Activated T-cell treated with anti-CD3 and anti-CD28 coated beads, Interleukin-2, amount 50 U/mL, for 72 hours (primary cell): ENCODE measurements around the gene STRAP. TPM values are rescaled to one million over a fixed set of nuclear protein-coding genes. Genes with fewer than 3 reads are reported as not detected.
"Not testable (repeated sequence)": the region's sequence is repeated elsewhere in the genome, so short reads cannot be mapped to it uniquely, and the experiment has no call there.

Experiments
- ATAC-seq, 2 donors: fragments of 150-1000 bp; cut with Tn5 transposase; replicated peaks in 1 of 2; 2 replicates each; pipeline ENCODE4 v1.10.0; 2021; ENCODE audit warnings: moderate library complexity in 2 of 2, mild to moderate bottlenecking in 1 of 2
- DNase-seq, 2 donors: peaks; one replicate each; pipeline ENCODE4 v3.0.0; 2021 to 2022; ENCODE audit warnings: mixed read lengths in 1 of 2
- H3K27ac Mint-ChIP-seq: one replicate; pipeline ENCODE4 v1.8.0; 2022; ENCODE audit warnings: mild to moderate bottlenecking, moderate library complexity, mixed read lengths
- H3K27me3 Mint-ChIP-seq: one replicate; pipeline ENCODE4 v1.8.0; 2022; ENCODE audit warnings: low read depth, mixed read lengths
- H3K36me3 Mint-ChIP-seq, 2 donors: one replicate each; pipeline ENCODE4 v1.8.0; 2022; ENCODE audit warnings: mixed read lengths in 2 of 2, mild to moderate bottlenecking in 1 of 2; ENCODE audit not compliant: insufficient read depth in 2 of 2
- H3K4me1 Mint-ChIP-seq: one replicate; pipeline ENCODE4 v1.8.0; 2022; ENCODE audit warnings: low read depth, mixed read lengths
- H3K4me3 Mint-ChIP-seq, 2 donors: one replicate each; pipeline ENCODE4 v1.8.0; 2022; ENCODE audit warnings: mild to moderate bottlenecking in 2 of 2, mixed read lengths in 2 of 2, moderate library complexity in 2 of 2
- H3K9me3 Mint-ChIP-seq, 2 donors: one replicate each; pipeline ENCODE4 v1.8.0; 2022; ENCODE audit warnings: mixed read lengths in 2 of 2
- total RNA-seq, 2 donors: library from RNA; stranded (reverse); gene quantifications; one replicate each; pipeline ENCODE4 v1.2.3, GENCODE V29; 2022

The STRAP gene
- total RNA-seq, 2 donors from 2014 or later = 95.6 to 104 TPM

DNA sequence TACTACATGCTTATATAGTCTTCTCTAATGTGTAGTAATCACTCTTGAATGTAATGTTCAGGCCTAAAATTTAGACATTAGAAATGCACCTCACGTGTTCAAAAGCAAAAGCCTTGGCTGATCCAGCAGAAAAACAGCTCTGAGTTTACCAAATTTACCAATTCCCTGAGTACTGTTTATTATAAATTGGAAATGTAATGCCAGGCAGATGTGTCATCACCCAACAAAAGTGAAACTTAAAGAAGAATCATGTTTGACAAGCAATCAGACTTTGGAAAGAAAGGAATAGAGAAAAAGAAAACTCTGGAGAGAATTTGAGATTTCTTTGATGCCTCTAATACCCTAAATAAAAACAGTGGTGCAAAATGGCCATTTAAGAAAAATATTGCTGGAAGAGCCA lies 26.5 kb upstream of the STRAP start:
- no peak overlapping the region for H3K4me3 Mint-ChIP-seq
- H3K9me3 Mint-ChIP-seq = no peaks in the 10 kb centered on the region
- ATAC-seq (no peak), DNase-seq (no peak)
- H3K27ac Mint-ChIP-seq = no peak overlapping the region
- peaks cover 6% of the 10 kb centered on the region for H3K27me3 Mint-ChIP-seq
- H3K4me1 Mint-ChIP-seq = no peaks in the 10 kb centered on the region
- H3K36me3 Mint-ChIP-seq = no peaks in the 10 kb centered on the region

GRCh38 chr12:15856097-15856982 lies 25.8 kb upstream of the STRAP start:
- Mint-ChIP-seq H3K4me1 (no peaks in the 10 kb centered on the region), H3K4me3 (no peak overlapping the region), H3K9me3 (no peaks in the 10 kb centered on the region), H3K36me3 (no peaks in the 10 kb centered on the region), H3K27me3 (peaks cover 6% of the 10 kb centered on the region), H3K27ac (no peak overlapping the region)
- peak; percentile 48 to 52 for DNase-seq
- ATAC-seq = peak in 1 of 2 donors; percentile 57

DNA sequence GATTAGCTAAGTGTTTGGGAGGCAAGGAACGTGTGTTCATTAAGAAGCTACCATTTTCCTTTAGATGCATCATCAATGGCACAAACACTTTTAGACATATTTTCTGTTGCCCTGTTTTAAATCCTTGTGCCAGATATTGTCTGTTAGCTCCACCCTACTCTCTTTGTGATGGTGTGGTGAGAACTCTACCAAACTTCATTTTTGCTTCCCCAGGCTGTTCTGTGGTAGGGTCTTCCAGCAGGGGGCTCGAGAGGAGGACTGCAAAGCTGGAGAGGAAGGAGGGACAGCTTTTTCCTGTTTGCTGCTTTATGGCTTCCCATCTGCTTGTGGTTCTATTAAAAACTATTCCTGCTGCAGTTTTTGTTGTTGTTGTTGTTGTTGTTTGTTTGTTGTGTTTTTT lies 23.8 kb upstream of the STRAP start:
- ATAC-seq = no peak
- DNase-seq = no peak
- no peaks in the 10 kb centered on the region for H3K4me1 Mint-ChIP-seq

GRCh38 chr12:15859116-15859515 lies 23.1 kb upstream of the STRAP start:
- no peak overlapping the region for H3K27ac Mint-ChIP-seq
- peaks cover 23% of the 10 kb centered on the region for H3K27me3 Mint-ChIP-seq
- H3K36me3 Mint-ChIP-seq = no peaks in the 10 kb centered on the region
- ATAC-seq = no peak
- H3K4me3 Mint-ChIP-seq = no peak overlapping the region
- no peak for DNase-seq
- no peaks in the 10 kb centered on the region for H3K9me3 Mint-ChIP-seq
- H3K4me1 Mint-ChIP-seq = peaks cover 7% of the 10 kb centered on the region

More for the DNA sequence above, 23.8 kb upstream of the STRAP start:
- Mint-ChIP-seq H3K4me3 (no peak overlapping the region), H3K27ac (no peak overlapping the region), H3K9me3 (no peaks in the 10 kb centered on the region), H3K36me3 (no peaks in the 10 kb centered on the region), H3K27me3 (peaks cover 16% of the 10 kb centered on the region)

- ATAC-seq = no peak
- no peak overlapping the region for H3K27ac Mint-ChIP-seq
- H3K9me3 Mint-ChIP-seq = no peaks in the 10 kb centered on the region
- no peak overlapping the region for H3K4me3 Mint-ChIP-seq
- peaks cover 19% of the 10 kb centered on the region for H3K27me3 Mint-ChIP-seq
- peaks cover 9% of the 10 kb centered on the region for H3K4me1 Mint-ChIP-seq
- DNase-seq = no peak
- H3K36me3 Mint-ChIP-seq = no peaks in the 10 kb centered on the region
These were observed 20.8 kb upstream of the STRAP start for GRCh38 chr12:15861404-15861803.

- Mint-ChIP-seq H3K4me3 (no peak overlapping the region), H3K27ac (no peak overlapping the region), H3K9me3 (no peaks in the 10 kb centered on the region), H3K4me1 (peaks cover 9% of the 10 kb centered on the region), H3K27me3 (peaks cover 19% of the 10 kb centered on the region), H3K36me3 (no peaks in the 10 kb centered on the region)
- no peak for ATAC-seq
- no peak for DNase-seq
These were observed 19.3 kb upstream of the STRAP start for GRCh38 chr12:15862840-15863239.

GRCh38 chr12:15863372-15863771 lies 18.8 kb upstream of the STRAP start:
- Mint-ChIP-seq H3K4me1 (peaks cover 9% of the 10 kb centered on the region), H3K9me3 (no peaks in the 10 kb centered on the region), H3K27me3 (peaks cover 19% of the 10 kb centered on the region), H3K36me3 (no peaks in the 10 kb centered on the region), H3K4me3 (no peak overlapping the region), H3K27ac (no peak overlapping the region)
- DNase-seq (no peak), ATAC-seq (no peak)

GRCh38 chr12:15863984-15864383 lies 18.2 kb upstream of the STRAP start:
- H3K4me3 Mint-ChIP-seq = peak overlapping the region; percentile 6 to 52
- DNase-seq (no peak), ATAC-seq (no peak)
- H3K27ac Mint-ChIP-seq = no peak overlapping the region
- H3K27me3 Mint-ChIP-seq = peaks cover 19% of the 10 kb centered on the region
- no peaks in the 10 kb centered on the region for H3K36me3 Mint-ChIP-seq
- no peaks in the 10 kb centered on the region for H3K9me3 Mint-ChIP-seq
- H3K4me1 Mint-ChIP-seq = peaks cover 9% of the 10 kb centered on the region

- Mint-ChIP-seq H3K27ac (no peak overlapping the region), H3K4me3 (no peak overlapping the region), H3K27me3 (peaks cover 17% of the 10 kb centered on the region), H3K9me3 (no peaks in the 10 kb centered on the region), H3K36me3 (no peaks in the 10 kb centered on the region), H3K4me1 (peaks cover 9% of the 10 kb centered on the region)
- no peak for DNase-seq
- ATAC-seq = no peak
These were observed 14.0 kb upstream of the STRAP start for GRCh38 chr12:15868186-15868585.

GRCh38 chr12:15873556-15873955 lies 8.6 kb upstream of the STRAP start:
- Mint-ChIP-seq H3K9me3 (no peaks in the 10 kb centered on the region), H3K27me3 (peaks cover 7% of the 10 kb centered on the region), H3K36me3 (no peaks in the 10 kb centered on the region), H3K4me3 (no peak overlapping the region), H3K4me1 (peaks cover 12% of the 10 kb centered on the region), H3K27ac (no peak overlapping the region)
- no peak for DNase-seq
- ATAC-seq = no peak

DNA sequence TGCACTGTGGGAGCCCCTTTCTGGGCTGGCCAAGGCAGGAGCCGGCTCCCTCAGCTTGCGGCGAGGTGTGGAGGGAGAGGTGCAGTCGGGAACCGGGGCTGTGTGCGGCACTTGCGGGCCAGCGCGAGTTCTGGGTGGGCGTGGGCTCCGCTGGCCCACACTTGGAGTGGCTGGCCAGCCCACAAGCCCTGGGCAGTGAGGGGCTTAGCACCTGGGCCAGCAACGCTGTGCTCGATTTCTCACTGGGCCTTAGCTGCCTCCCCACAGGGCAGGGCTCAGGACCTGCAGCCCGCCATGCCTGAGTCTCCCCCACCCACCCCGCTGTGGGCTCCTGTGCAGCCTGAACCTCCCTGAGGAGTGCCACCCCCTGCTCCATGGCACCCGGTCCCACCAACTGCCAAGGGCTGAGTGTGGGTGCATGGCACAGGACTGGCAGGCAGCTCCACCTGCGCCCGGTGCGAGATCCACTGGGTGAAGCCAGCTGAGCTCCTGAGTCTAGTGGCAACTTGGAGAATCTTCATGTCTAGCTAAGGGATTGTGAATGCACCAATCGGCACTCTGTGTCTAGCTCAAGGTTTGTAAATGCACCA lies 7.5 kb upstream of the STRAP start:
- not testable (repeated sequence) for H3K9me3 Mint-ChIP-seq, H3K4me3 Mint-ChIP-seq, H3K27me3 Mint-ChIP-seq, H3K27ac Mint-ChIP-seq, ATAC-seq, H3K36me3 Mint-ChIP-seq, DNase-seq
- peaks cover 12% of the 10 kb centered on the region for H3K4me1 Mint-ChIP-seq

GRCh38 chr12:15875863-15876262 lies 6.3 kb upstream of the STRAP start:
- DNase-seq = no peak
- peak overlapping the region; percentile 67 to 74 for H3K4me3 Mint-ChIP-seq
- peaks cover 15% of the 10 kb centered on the region for H3K4me1 Mint-ChIP-seq
- peaks cover 7% of the 10 kb centered on the region for H3K27me3 Mint-ChIP-seq
- no peaks in the 10 kb centered on the region for H3K9me3 Mint-ChIP-seq
- no peak overlapping the region for H3K27ac Mint-ChIP-seq
- ATAC-seq = no peak
- no peaks in the 10 kb centered on the region for H3K36me3 Mint-ChIP-seq

DNA sequence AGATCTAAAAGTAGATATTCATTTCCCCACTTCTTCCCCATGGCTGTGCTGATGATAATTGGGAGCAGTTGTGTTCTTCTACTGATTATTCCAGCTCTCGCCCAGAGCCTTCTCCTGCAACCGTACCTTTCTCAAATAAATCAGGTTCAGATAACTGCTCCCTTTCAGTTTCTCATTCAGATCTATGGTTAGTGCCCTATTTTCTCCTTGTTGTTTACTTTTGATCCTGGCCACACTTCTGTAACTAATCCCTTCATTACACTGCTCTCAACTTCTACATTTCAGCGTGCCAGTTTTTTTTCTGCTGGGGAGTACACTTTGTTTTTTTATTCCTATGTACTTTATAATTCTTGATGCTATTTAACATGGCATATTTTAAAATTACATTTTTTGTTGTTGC lies 2.8 kb upstream of the STRAP start:
- Mint-ChIP-seq H3K4me3 (no peak overlapping the region), H3K27ac (no peak overlapping the region), H3K36me3 (peaks cover 5 to 8% of the 10 kb centered on the region in 2 donors), H3K9me3 (no peaks in the 10 kb centered on the region), H3K4me1 (peaks cover 38% of the 10 kb centered on the region), H3K27me3 (no peaks in the 10 kb centered on the region)
- ATAC-seq = no peak
- no peak for DNase-seq
